Hepatocyte (in vitro differentiated cells): ENCODE results near the gene LEPROT. TPM values are rescaled to one million over a fixed set of nuclear protein-coding genes. Genes with fewer than 3 reads are reported as not detected.

Experiments
- DNase-seq: peaks from one replicate; pipeline ENCODE4 v3.0.0-alpha.2; 2016; ENCODE audit warnings: low spot score
- H2AFZ ChIP-seq: fragments of 200-600 bp; sonication (generic); 2 replicates; pipeline ENCODE4 v1.6.0; 2016; ENCODE audit warnings: antibody characterized with exemption, mild to moderate bottlenecking
- H3K27ac ChIP-seq: fragments of 200-600 bp; sonication (generic); 2 replicates; pipeline ENCODE4 v1.5.1; 2016; ENCODE audit warnings: mild to moderate bottlenecking
- H3K27me3 ChIP-seq: fragments of 200-600 bp; sonication (generic); 2 replicates; pipeline ENCODE4 v1.6.1; 2016
- H3K36me3 ChIP-seq: fragments of 200-600 bp; sonication (generic); replicated peaks from 2 replicates; pipeline ENCODE4 v1.5.1; 2016; ENCODE audit warnings: low read depth; ENCODE audit not compliant: insufficient read depth
- H3K4me1 ChIP-seq: fragments of 200-600 bp; sonication (generic); 2 replicates; pipeline ENCODE4 v1.5.1; 2016; ENCODE audit warnings: mild to moderate bottlenecking, moderate library complexity; ENCODE audit not compliant: insufficient read depth
- H3K4me2 ChIP-seq: fragments of 200-600 bp; sonication (generic); 2 replicates; pipeline ENCODE4 v1.6.0; 2016
- H3K4me3 ChIP-seq: fragments of 200-600 bp; sonication (generic); 2 replicates; pipeline ENCODE4 v1.5.1; 2016; ENCODE audit warnings: mild to moderate bottlenecking
- H3K79me2 ChIP-seq: fragments of 200-600 bp; sonication (generic); 2 replicates; pipeline ENCODE4 v1.6.0; 2017; ENCODE audit warnings: mild to moderate bottlenecking
- H3K9me2 ChIP-seq: fragments of 200-600 bp; sonication (generic); replicated peaks from 2 replicates; pipeline ENCODE4 v1.6.0; 2017; ENCODE audit warnings: mild to moderate bottlenecking; ENCODE audit not compliant: insufficient read depth
- H3K9me3 ChIP-seq: fragments of 200-600 bp; sonication (generic); 2 replicates; pipeline ENCODE4 v1.5.1; 2016; ENCODE audit warnings: low read depth, mild to moderate bottlenecking
- H4K20me1 ChIP-seq: fragments of 200-600 bp; sonication (generic); 2 replicates; pipeline ENCODE4 v1.6.0; 2016; ENCODE audit warnings: mild to moderate bottlenecking; ENCODE audit not compliant: insufficient read depth, poor library complexity, severe bottlenecking
- CTCF ChIP-seq: fragments of 200-600 bp; sonication (generic); IDR thresholded peaks from 2 replicates; pipeline ENCODE4 v1.5.1; 2016; ENCODE audit warnings: antibody characterized with exemption, mild to moderate bottlenecking; ENCODE audit not compliant: poor library complexity
- EZH2 ChIP-seq: fragments of 200-600 bp; sonication (generic); IDR thresholded peaks from 2 replicates; pipeline ENCODE4 v1.6.1; 2016; ENCODE audit warnings: antibody characterized with exemption, mild to moderate bottlenecking, borderline replicate concordance
- EZH2phosphoT487 ChIP-seq: fragments of 200-600 bp; sonication (generic); IDR thresholded peaks from one replicate; pipeline ENCODE4 v1.6.1; 2018; ENCODE audit warnings: antibody characterized with exemption, mild to moderate bottlenecking, low read depth, moderate library complexity; ENCODE audit not compliant: unreplicated experiment, severe bottlenecking
- WGBS: methylation state at CpG from one replicate; pipeline ENCODE4 v1.1.6; 2016; ENCODE audit warnings: low lambda C conversion rate; ENCODE audit errors: missing lambda C conversion rate; 5-methylcytosine and 5-hydroxymethylcytosine counted together
- polyA plus RNA-seq: library from polyadenylated mRNA; unstranded; fragments of >200 nt; fragmentation: Nextera tagmentation; extraction: Ambion mirVana; gene quantifications from 2 replicates; pipeline ENCODE4 v1.2.1, GENCODE V29; 2016
- total RNA-seq: library from RNA; depleted of rRNA; stranded (reverse); fragments of >200 nt; gene quantifications from 2 replicates; pipeline ENCODE4 v1.2.3, GENCODE V29; 2014

Gene LEPROT
- total and polyA plus RNA-seq, 2 experiments from 2014 or later: 89.9 to 97.0 TPM

GRCh38 chr1:65412256-65412983, 8.0 kb upstream of the LEPROT start:
- no peaks in the 10 kb centered on the region for H3K9me2 ChIP-seq
- no peak overlapping the region for H3K4me3 ChIP-seq
- no peaks in the 10 kb centered on the region for H4K20me1 ChIP-seq
- H3K4me2 ChIP-seq: no peak overlapping the region
- no peaks in the 10 kb centered on the region for H3K27me3 ChIP-seq
- no peaks in the 10 kb centered on the region for H3K9me3 ChIP-seq
- no peaks in the 10 kb centered on the region for H3K79me2 ChIP-seq
- no peaks in the 10 kb centered on the region for H3K36me3 ChIP-seq
- no peak overlapping the region for H2AFZ ChIP-seq
- H3K4me1 ChIP-seq: peaks cover 5% of the 10 kb centered on the region
- no peak overlapping the region for H3K27ac ChIP-seq
- no peak for DNase-seq
- WGBS: 86% methylated on average over 4 of the region's 4 CpGs
- TF ChIP-seq CTCF: no peak
- no peak for TF ChIP-seq EZH2phosphoT487
- TF ChIP-seq EZH2: no peak

GRCh38 chr1:65412984-65413375, 7.5 kb upstream of the LEPROT start:
- Histone ChIP-seq H3K27me3 (no peaks in the 10 kb centered on the region), H3K27ac (no peak overlapping the region), H3K36me3 (no peaks in the 10 kb centered on the region)

GRCh38 chr1:65414538-65414937, 5.9 kb upstream of the LEPROT start:
- Histone ChIP-seq H3K9me2 (no peaks in the 10 kb centered on the region), H3K27ac (no peak overlapping the region), H4K20me1 (no peaks in the 10 kb centered on the region), H3K79me2 (no peaks in the 10 kb centered on the region), H3K9me3 (no peaks in the 10 kb centered on the region), H3K4me1 (peaks cover 19% of the 10 kb centered on the region), H2AFZ (no peak overlapping the region), H3K36me3 (no peaks in the 10 kb centered on the region), H3K27me3 (no peaks in the 10 kb centered on the region), H3K4me2 (no peak overlapping the region), H3K4me3 (no peak overlapping the region)
- no peak for DNase-seq
- 88% methylated on average over 4 of the region's 4 CpGs for WGBS
- TF ChIP-seq EZH2phosphoT487 (no peak), CTCF (no peak), EZH2 (no peak)

More at GRCh38 chr1:65412984-65413375, 7.5 kb upstream of the LEPROT start:
- Histone ChIP-seq H3K4me1 (peaks cover 5% of the 10 kb centered on the region), H3K79me2 (no peaks in the 10 kb centered on the region), H3K9me3 (no peaks in the 10 kb centered on the region), H4K20me1 (no peaks in the 10 kb centered on the region), H3K4me2 (no peak overlapping the region), H2AFZ (no peak overlapping the region), H3K4me3 (no peak overlapping the region), H3K9me2 (no peaks in the 10 kb centered on the region)
- TF ChIP-seq EZH2: no peak
- TF ChIP-seq EZH2phosphoT487: no peak
- DNase-seq: no peak
- WGBS: 93% methylated on average over 3 of the region's 3 CpGs

GRCh38 chr1:65416767-65417166, 3.7 kb upstream of the LEPROT start:
- Histone ChIP-seq H4K20me1 (no peaks in the 10 kb centered on the region), H3K4me3 (no peak overlapping the region), H3K27ac (no peak overlapping the region), H3K79me2 (peaks cover 5% of the 10 kb centered on the region), H3K9me3 (no peaks in the 10 kb centered on the region), H3K27me3 (no peaks in the 10 kb centered on the region), H3K9me2 (no peaks in the 10 kb centered on the region), H2AFZ (no peak overlapping the region), H3K36me3 (no peaks in the 10 kb centered on the region), H3K4me2 (no peak overlapping the region), H3K4me1 (peaks cover 14% of the 10 kb centered on the region)
- DNase-seq: no peak
- WGBS: 96% methylated on average over 1 of the region's 1 CpG
- TF ChIP-seq EZH2: no peak
- TF ChIP-seq EZH2phosphoT487: no peak
- no peak for TF ChIP-seq CTCF
